ENCODE data around the gene SLC25A18. TPM values are rescaled to one million over a fixed set of nuclear protein-coding genes. Genes with fewer than 3 reads are reported as not detected.

SLC25A18 gene
- total RNA-seq, 3 donors from 2014 or later: 6.6 to 18.7 (median 14.7) TPM

DNA sequence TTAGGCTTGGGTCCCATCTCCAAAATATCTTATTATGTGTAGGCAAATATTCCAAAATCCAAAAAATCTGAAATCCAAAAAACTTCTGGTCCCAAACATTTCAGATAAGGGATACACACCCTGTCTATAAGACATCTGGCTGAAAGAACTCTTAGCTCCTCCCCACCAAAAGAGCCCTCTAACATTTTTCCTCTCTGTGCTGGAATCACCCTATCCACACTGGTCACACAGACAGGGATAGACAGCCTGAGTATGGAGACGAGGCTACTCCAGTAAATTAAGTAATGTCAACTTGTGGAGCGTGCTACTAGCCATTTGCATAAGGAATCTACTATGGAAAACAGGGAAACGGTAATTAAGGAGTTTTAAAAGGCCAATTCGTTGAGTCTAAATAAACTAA, 40.4 kb downstream of the SLC25A18 start:
- Histone ChIP-seq H3K27me3 (no peaks in the 10 kb centered on the region), H3K9me3 (no peaks in the 10 kb centered on the region), H3K4me1 (no peaks in the 10 kb centered on the region), H3K36me3 (no peaks in the 10 kb centered on the region), H3K27ac (no peak overlapping the region), H3K4me3 (no peak overlapping the region)
- intact Hi-C loops (cut with DNase I; ENCODE audit: low total_unique reads): no loop called here
- no peak for TF ChIP-seq POLR2AphosphoS5 (IDR thresholded peaks at IDR 0.05)
- no peak for TF ChIP-seq POLR2A (IDR thresholded peaks at IDR 0.05)
- TF ChIP-seq, protein P1, sequence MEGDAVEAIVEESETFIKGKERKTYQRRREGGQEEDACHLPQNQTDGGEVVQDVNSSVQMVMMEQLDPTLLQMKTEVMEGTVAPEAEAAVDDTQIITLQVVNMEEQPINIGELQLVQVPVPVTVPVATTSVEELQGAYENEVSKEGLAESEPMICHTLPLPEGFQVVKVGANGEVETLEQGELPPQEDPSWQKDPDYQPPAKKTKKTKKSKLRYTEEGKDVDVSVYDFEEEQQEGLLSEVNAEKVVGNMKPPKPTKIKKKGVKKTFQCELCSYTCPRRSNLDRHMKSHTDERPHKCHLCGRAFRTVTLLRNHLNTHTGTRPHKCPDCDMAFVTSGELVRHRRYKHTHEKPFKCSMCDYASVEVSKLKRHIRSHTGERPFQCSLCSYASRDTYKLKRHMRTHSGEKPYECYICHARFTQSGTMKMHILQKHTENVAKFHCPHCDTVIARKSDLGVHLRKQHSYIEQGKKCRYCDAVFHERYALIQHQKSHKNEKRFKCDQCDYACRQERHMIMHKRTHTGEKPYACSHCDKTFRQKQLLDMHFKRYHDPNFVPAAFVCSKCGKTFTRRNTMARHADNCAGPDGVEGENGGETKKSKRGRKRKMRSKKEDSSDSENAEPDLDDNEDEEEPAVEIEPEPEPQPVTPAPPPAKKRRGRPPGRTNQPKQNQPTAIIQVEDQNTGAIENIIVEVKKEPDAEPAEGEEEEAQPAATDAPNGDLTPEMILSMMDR (IDR thresholded peaks at IDR 0.05): no peak
- DNase-seq (ENCODE audit: low spot score in 2 of 2): no peak

DNA sequence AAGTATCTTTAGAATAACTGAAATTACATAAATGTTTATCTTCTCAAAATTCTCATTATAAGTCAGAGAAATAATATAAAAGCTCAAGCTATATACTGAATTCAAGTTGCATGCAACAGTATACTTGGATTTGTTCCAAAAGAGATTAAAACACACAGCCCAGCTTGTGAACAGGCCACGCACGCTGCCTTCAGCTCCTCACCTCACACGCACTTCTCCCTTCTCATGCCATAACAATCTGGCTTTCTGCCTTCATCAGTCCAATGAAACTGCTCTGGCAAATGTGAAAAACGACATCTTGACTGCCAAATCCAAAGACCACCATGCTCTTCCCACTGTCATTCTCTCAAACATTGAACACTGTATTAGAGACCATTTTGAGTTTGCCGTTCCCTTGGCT, 43.2 kb downstream of the SLC25A18 start:
- Histone ChIP-seq H3K36me3 (no peaks in the 10 kb centered on the region), H3K27ac (no peak overlapping the region), H3K4me1 (no peaks in the 10 kb centered on the region), H3K4me3 (no peak overlapping the region), H3K9me3 (no peaks in the 10 kb centered on the region), H3K27me3 (no peaks in the 10 kb centered on the region)
- intact Hi-C loops (cut with DNase I; ENCODE audit: low total_unique reads): no loop called here
- TF ChIP-seq POLR2AphosphoS5 (IDR thresholded peaks at IDR 0.05): no peak
- TF ChIP-seq POLR2A (IDR thresholded peaks at IDR 0.05): no peak
- TF ChIP-seq, protein P1 (IDR thresholded peaks at IDR 0.05): no peak
- no peak for DNase-seq (ENCODE audit: low spot score in 2 of 2)

DNA sequence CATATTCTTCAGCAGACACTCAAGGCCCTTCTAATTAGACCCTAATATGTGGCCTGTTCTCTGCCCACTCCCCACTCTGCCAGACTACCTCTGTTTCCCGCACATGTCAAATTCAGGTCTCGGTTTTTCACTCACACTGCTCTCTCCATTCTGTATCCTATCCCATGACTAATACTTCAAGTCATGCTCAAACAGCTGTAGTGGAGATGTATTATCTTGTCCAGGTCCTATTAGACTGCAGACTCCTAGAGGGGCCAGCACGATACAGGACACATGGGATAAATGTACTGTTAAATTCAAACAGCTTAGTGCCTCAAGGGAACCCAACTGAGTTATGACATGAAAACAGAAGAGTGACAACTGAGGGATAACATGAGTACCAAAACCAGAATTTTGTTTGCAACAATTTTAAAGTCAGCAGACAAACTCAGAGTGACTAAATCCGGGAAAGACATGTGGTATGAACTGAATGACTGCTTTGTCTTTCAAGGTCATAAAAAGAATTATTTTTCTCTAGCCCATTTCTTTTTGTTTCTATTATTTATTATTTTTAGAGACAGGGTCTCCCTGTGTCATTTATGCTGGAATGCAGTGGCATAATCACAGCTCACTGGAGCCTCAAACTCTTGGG, 44.7 kb downstream of the SLC25A18 start:
- intact Hi-C loops (cut with DNase I; ENCODE audit: low total_unique reads): no loop called here
- Histone ChIP-seq H3K27ac (no peak overlapping the region), H3K36me3 (peaks cover 7% of the 10 kb centered on the region), H3K4me3 (no peak overlapping the region), H3K9me3 (no peaks in the 10 kb centered on the region), H3K4me1 (no peaks in the 10 kb centered on the region), H3K27me3 (no peaks in the 10 kb centered on the region)
- no peak for TF ChIP-seq POLR2A (IDR thresholded peaks at IDR 0.05)
- no peak for TF ChIP-seq POLR2AphosphoS5 (IDR thresholded peaks at IDR 0.05)
- TF ChIP-seq, protein P1 (IDR thresholded peaks at IDR 0.05): no peak
- DNase-seq (ENCODE audit: low spot score in 2 of 2): no peak

DNA sequence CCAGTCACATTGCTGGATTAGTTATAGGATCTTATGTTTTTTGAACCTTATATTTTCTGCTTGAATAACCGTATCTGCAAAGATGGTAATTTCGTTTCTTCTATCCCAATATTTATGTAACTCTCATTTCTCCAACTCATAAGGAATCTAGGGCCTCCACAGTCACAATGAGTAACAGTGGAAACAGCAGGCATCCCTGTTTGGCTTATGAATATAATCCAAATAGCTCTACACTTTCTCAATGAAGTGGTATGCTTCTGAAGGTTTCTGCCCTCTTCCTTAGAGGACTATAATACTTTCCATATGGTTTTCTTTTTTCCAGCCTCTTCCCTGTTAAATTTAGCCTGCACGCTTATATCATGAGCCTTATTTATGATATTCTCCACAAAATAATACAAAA, 48.8 kb downstream of the SLC25A18 start:
- no peak for DNase-seq (ENCODE audit: low spot score in 2 of 2)
- intact Hi-C loops (cut with DNase I; ENCODE audit: low total_unique reads): no loop called here

DNA sequence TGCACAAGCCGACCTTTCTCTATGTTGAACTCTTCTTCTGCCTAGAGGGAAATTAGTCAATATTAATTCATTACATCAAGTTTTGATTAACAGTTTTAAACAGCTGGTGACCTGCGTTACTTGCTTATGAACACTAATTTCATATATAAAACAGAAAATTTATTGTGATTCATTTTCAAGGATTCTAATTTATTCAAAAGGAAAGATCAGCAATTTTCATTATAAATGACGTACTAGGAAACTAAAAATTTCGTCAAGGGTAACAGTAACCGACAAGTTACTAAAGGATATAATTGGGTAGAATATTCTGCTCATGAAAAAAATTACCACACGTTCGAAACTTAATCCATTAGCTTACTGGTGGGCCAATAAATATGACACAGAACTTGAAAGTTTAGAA, 50.0 kb downstream of the SLC25A18 start:
- no peaks in the 10 kb centered on the region for H3K4me1 ChIP-seq
- H3K27me3 ChIP-seq: no peaks in the 10 kb centered on the region
- H3K9me3 ChIP-seq: no peaks in the 10 kb centered on the region
- no peak for TF ChIP-seq POLR2A (IDR thresholded peaks at IDR 0.05)
- TF ChIP-seq POLR2AphosphoS5 (IDR thresholded peaks at IDR 0.05): no peak
- TF ChIP-seq, protein P1 (IDR thresholded peaks at IDR 0.05): no peak
- intact Hi-C loops (cut with DNase I; ENCODE audit: low total_unique reads): no loop called here
- no peak for DNase-seq (ENCODE audit: low spot score in 2 of 2)
- no peak overlapping the region for H3K4me3 ChIP-seq
- no peak overlapping the region for H3K27ac ChIP-seq
- peaks cover 7% of the 10 kb centered on the region for H3K36me3 ChIP-seq

More for the DNA sequence above, 48.8 kb downstream of the SLC25A18 start:
- no peaks in the 10 kb centered on the region for H3K9me3 ChIP-seq
- no peaks in the 10 kb centered on the region for H3K4me1 ChIP-seq
- TF ChIP-seq, protein P1 (IDR thresholded peaks at IDR 0.05): no peak
- peaks cover 7% of the 10 kb centered on the region for H3K36me3 ChIP-seq
- H3K27me3 ChIP-seq: no peaks in the 10 kb centered on the region
- no peak overlapping the region for H3K4me3 ChIP-seq
- no peak overlapping the region for H3K27ac ChIP-seq
